DOHH2 (cell line): ENCODE results near the gene TCF20.

Experiments
- H3F3A ChIP-seq: fragments of 200-600 bp; sonication (generic), shearing (Covaris generic); 2 replicates; pipeline ENCODE4 v1.6.0; 2016; ENCODE audit warnings: antibody characterized with exemption, mild to moderate bottlenecking; ENCODE audit not compliant: control insufficient read depth, insufficient read depth
- H3K27ac ChIP-seq: fragments of 200-600 bp; sonication (generic); 2 replicates; pipeline ENCODE4 v1.5.1; 2014; ENCODE audit warnings: low read depth, mild to moderate bottlenecking, low read length, moderate library complexity
- H3K27me3 ChIP-seq: fragments of 200-600 bp; sonication (generic); 2 replicates; pipeline ENCODE4 v1.6.1; 2014; ENCODE audit warnings: mild to moderate bottlenecking, low read length, mixed read lengths; ENCODE audit not compliant: control insufficient read depth
- H3K36me3 ChIP-seq: fragments of 200-600 bp; sonication (generic); 2 replicates; pipeline ENCODE4 v1.6.1; 2014; ENCODE audit warnings: mild to moderate bottlenecking, low read length, moderate library complexity, mixed read lengths; ENCODE audit not compliant: control insufficient read depth
- H3K4me1 ChIP-seq: fragments of 200-600 bp; sonication (generic); 2 replicates; pipeline ENCODE4 v1.6.1; 2014; ENCODE audit warnings: mild to moderate bottlenecking, low read length, mixed read lengths; ENCODE audit not compliant: control insufficient read depth
- H3K4me2 ChIP-seq: fragments of 200-600 bp; sonication (generic); 2 replicates; pipeline ENCODE4 v1.6.0; 2014; ENCODE audit warnings: mild to moderate bottlenecking, low read length, moderate library complexity
- H3K4me3 ChIP-seq: fragments of 200-600 bp; sonication (generic); 2 replicates; pipeline ENCODE4 v1.5.1; 2014; ENCODE audit warnings: mild to moderate bottlenecking, low read length, mixed read lengths
- H3K79me2 ChIP-seq: fragments of 200-600 bp; sonication (generic); 2 replicates; pipeline ENCODE4 v1.6.1; 2014; ENCODE audit warnings: mild to moderate bottlenecking, low read length, mixed read lengths; ENCODE audit not compliant: control insufficient read depth
- H3K9me2 ChIP-seq: fragments of 200-600 bp; sonication (generic); replicated peaks from 2 replicates; pipeline ENCODE4 v1.6.1; 2014; ENCODE audit warnings: mild to moderate bottlenecking, low read length, mixed read lengths; ENCODE audit not compliant: control insufficient read depth
- H3K9me3 ChIP-seq: fragments of 200-600 bp; sonication (generic); 2 replicates; pipeline ENCODE4 v1.6.1; 2014; ENCODE audit warnings: antibody characterized with exemption, low read length, mixed read lengths; ENCODE audit not compliant: control insufficient read depth, insufficient read depth
- H4K20me1 ChIP-seq: fragments of 200-600 bp; sonication (generic); 2 replicates; pipeline ENCODE4 v1.6.0; 2014; ENCODE audit warnings: low read depth, mild to moderate bottlenecking, antibody characterized with exemption, low read length, moderate library complexity; ENCODE audit not compliant: control insufficient read depth, insufficient read depth
- EZH2phosphoT487 ChIP-seq: fragments of 200-600 bp; sonication (generic); IDR thresholded peaks from 2 replicates; pipeline ENCODE4 v1.6.1; 2017; ENCODE audit warnings: borderline replicate concordance, mild to moderate bottlenecking, antibody characterized with exemption, low read length, moderate library complexity, mixed read lengths
- TF ChIP-seq, protein P1 (sequence below): fragments of 200-600 bp; sonication (generic); IDR thresholded peaks from one replicate; pipeline ENCODE4 v1.5.1; 2014; ENCODE audit warnings: antibody characterized with exemption, mild to moderate bottlenecking, low read depth, low read length; ENCODE audit not compliant: poor library complexity, severe bottlenecking

Gene TCF20

GRCh38 chr22:42229455-42230149 lies 40.9 kb downstream of the TCF20 start:
- Histone ChIP-seq H3K9me3 (no peaks in the 10 kb centered on the region), H4K20me1 (peaks cover 25% of the 10 kb centered on the region), H3K4me3 (no peak overlapping the region), H3K36me3 (no peaks in the 10 kb centered on the region), H3K4me2 (no peak overlapping the region), H3K27me3 (no peaks in the 10 kb centered on the region), H3K4me1 (peaks cover 22% of the 10 kb centered on the region), H3F3A (no peaks in the 10 kb centered on the region; the same call in 1 of the 2 replicates), H3K27ac (no peak overlapping the region), H3K79me2 (peaks cover 90% of the 10 kb centered on the region), H3K9me2 (no peaks in the 10 kb centered on the region)
- no peak for TF ChIP-seq EZH2phosphoT487

DNA sequence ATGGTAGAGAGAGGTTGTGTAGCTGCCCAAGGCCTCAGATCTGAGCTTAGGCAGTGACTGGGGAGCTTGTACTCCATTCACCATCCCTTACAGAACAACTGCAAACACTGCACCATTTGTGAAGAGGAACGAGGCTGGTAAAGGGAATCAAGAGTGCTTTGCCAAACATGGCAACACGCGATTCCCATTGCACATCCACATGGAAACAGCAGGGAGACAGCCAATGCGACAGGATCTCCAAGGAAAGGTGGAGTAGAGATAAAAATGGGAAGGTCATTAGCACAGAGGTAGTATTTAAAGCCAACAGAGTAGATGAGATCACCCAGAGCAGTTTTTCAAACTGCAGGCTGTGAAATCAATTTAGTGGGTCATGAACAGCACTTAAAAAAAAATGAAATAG lies 42.0 kb downstream of the TCF20 start:
- TF ChIP-seq, protein P1, sequence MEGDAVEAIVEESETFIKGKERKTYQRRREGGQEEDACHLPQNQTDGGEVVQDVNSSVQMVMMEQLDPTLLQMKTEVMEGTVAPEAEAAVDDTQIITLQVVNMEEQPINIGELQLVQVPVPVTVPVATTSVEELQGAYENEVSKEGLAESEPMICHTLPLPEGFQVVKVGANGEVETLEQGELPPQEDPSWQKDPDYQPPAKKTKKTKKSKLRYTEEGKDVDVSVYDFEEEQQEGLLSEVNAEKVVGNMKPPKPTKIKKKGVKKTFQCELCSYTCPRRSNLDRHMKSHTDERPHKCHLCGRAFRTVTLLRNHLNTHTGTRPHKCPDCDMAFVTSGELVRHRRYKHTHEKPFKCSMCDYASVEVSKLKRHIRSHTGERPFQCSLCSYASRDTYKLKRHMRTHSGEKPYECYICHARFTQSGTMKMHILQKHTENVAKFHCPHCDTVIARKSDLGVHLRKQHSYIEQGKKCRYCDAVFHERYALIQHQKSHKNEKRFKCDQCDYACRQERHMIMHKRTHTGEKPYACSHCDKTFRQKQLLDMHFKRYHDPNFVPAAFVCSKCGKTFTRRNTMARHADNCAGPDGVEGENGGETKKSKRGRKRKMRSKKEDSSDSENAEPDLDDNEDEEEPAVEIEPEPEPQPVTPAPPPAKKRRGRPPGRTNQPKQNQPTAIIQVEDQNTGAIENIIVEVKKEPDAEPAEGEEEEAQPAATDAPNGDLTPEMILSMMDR, result no peak
- no peak for TF ChIP-seq EZH2phosphoT487
- H3K27me3 ChIP-seq, result no peaks in the 10 kb centered on the region
- H3K4me2 ChIP-seq, result no peak overlapping the region; the same call in 1 of the 2 replicates
- peaks cover 88% of the 10 kb centered on the region for H3K79me2 ChIP-seq
- peaks cover 24% of the 10 kb centered on the region for H4K20me1 ChIP-seq
- no peaks in the 10 kb centered on the region for H3K36me3 ChIP-seq
- no peaks in the 10 kb centered on the region for H3K9me3 ChIP-seq
- no peaks in the 10 kb centered on the region; the same call in 1 of the 2 replicates for H3F3A ChIP-seq
- no peak overlapping the region for H3K4me3 ChIP-seq
- no peak overlapping the region for H3K27ac ChIP-seq
- no peaks in the 10 kb centered on the region for H3K9me2 ChIP-seq
- peaks cover 22% of the 10 kb centered on the region for H3K4me1 ChIP-seq

DNA sequence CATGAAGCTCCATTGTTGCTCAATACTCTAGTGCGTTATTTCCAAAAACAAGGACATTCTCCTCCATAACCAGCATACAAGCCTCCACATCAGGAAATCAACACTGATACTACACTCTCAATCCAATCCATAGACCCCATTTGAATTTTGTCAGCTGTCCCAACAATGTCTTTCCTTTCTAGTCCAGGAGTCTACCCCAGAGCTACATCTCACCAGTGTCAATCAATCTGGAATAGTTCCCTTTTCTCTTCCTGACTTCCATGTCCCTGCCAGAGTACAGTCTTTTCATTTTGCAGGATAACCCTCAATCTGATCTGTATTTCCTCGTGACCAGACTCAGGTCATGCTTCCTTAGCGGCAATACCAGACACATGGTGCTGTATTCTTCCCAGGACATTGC lies 43.0 kb downstream of the TCF20 start:
- Histone ChIP-seq H3K27ac (no peak overlapping the region), H3K4me1 (peaks cover 22% of the 10 kb centered on the region), H3K36me3 (no peaks in the 10 kb centered on the region), H3K9me3 (no peaks in the 10 kb centered on the region), H3K9me2 (no peaks in the 10 kb centered on the region), H3K4me2 (no peak overlapping the region), H3K4me3 (no peak overlapping the region), H4K20me1 (peaks cover 29% of the 10 kb centered on the region), H3K27me3 (no peaks in the 10 kb centered on the region), H3F3A (no peaks in the 10 kb centered on the region; the same call in 1 of the 2 replicates), H3K79me2 (peaks cover 91% of the 10 kb centered on the region)
- TF ChIP-seq EZH2phosphoT487, result no peak
- TF ChIP-seq, protein P1, result no peak

DNA sequence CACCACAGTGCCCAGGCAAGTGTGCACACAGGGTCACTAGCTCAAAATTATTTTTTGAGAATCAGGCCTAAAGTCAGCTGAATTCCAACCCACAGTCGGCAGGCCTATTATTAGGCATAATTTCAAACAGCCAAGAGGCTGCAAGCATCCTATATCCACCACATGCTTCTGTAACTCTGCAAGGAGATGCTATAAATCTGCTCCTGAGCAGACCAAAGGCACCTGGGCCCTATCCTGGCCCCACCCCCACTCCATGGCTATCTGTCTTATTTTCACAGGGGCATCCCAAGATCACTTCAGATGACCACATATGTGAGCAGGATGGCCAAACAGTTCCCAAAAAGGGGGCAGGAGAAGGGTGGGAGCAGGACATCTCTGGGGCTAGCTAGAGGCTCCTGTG lies 44.6 kb downstream of the TCF20 start:
- no peak overlapping the region for H3K27ac ChIP-seq
- peaks cover 93% of the 10 kb centered on the region for H3K79me2 ChIP-seq
- peaks cover 22% of the 10 kb centered on the region for H3K4me1 ChIP-seq
- peaks cover 28% of the 10 kb centered on the region for H4K20me1 ChIP-seq
- H3K4me3 ChIP-seq, result no peak overlapping the region
- TF ChIP-seq EZH2phosphoT487, result no peak
- TF ChIP-seq, protein P1, result no peak
- no peak overlapping the region for H3K4me2 ChIP-seq
- H3K36me3 ChIP-seq, result no peaks in the 10 kb centered on the region
- H3K9me2 ChIP-seq, result no peaks in the 10 kb centered on the region
- no peaks in the 10 kb centered on the region; the same call in 1 of the 2 replicates for H3F3A ChIP-seq
- H3K27me3 ChIP-seq, result no peaks in the 10 kb centered on the region
- no peaks in the 10 kb centered on the region for H3K9me3 ChIP-seq
